BJ (cell line): ENCODE results near the gene SLC8B1. TPM values are rescaled to one million over a fixed set of nuclear protein-coding genes. Genes with fewer than 3 reads are reported as not detected.

Experiments used
- CTCF ChIA-PET: fragments of 350-600 bp; formaldehyde crosslinking; extraction: SDS; loops from one replicate; lab custom pipeline; 2021; ENCODE audit warnings: antibody characterized with exemption, inconsistent platforms; lab: Yijun Ruan, JAX
- POLR2A ChIA-PET: fragments of 300-600 bp; sonication (Branson Sonifier 250); formaldehyde crosslinking; extraction: SDS; loops from one replicate; lab custom pipeline; 2021; ENCODE audit warnings: antibody characterized with exemption; lab: Charles Lee
- DNase-seq: peaks from one replicate; pipeline ENCODE4 v3.0.0-alpha.2; 2011; ENCODE audit warnings: low read depth
- H3K27me3 ChIP-seq: 2 replicates; pipeline ENCODE4 v1.6.0; 2011; ENCODE audit warnings: low read length; ENCODE audit not compliant: control insufficient read depth, insufficient read depth
- H3K36me3 ChIP-seq: 2 replicates; pipeline ENCODE4 v1.5.1; 2011; ENCODE audit warnings: low read length; ENCODE audit not compliant: control insufficient read depth, insufficient read depth
- H3K4me3 ChIP-seq: 2 replicates; pipeline ENCODE4 v1.5.1; 2011; ENCODE audit warnings: low read depth, mild to moderate bottlenecking, control low read depth, low read length
- CTCF ChIP-seq: IDR thresholded peaks from 2 replicates; pipeline ENCODE4 v1.5.1; 2011; ENCODE audit warnings: low read depth, mild to moderate bottlenecking, control low read depth, inconsistent platforms, low read length, moderate library complexity; ENCODE audit not compliant: insufficient read depth
- polyA plus RNA-seq: library from polyadenylated mRNA; depleted of rRNA; stranded (reverse); fragments of >200 nt; gene quantifications from 2 replicates; pipeline ENCODE4 v1.2.3, GENCODE V29; 2011

Gene SLC8B1
- polyA plus RNA-seq, 1 experiment = 27.3 TPM

DNA sequence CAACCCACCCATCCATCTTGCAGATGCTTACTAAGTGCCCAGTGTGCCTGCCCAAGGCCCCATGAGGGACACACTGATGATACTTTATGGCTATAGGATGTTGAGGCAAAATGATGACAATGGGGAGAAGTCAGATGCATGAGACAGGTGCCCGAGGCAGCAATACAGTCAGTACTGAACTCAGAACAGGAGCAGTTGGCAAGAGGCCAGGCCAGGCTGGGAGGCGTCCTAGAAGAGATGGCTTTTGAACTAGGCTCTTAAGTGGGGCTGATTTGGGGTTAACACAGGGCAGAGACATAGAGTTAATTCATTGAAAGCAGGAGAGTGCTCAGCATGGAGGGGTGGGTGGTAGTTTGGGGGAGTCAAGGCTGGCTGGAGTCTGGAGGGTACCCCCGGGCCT lies 39.1 kb upstream of the SLC8B1 start:
- no peak for TF ChIP-seq CTCF
- ChIA-PET POLR2A (no interaction called here), CTCF (no interaction called here)
- H3K4me3 ChIP-seq = no peak overlapping the region
- H3K27me3 ChIP-seq = no peaks in the 10 kb centered on the region
- H3K36me3 ChIP-seq = peaks cover 14% of the 10 kb centered on the region
- no peak for DNase-seq

DNA sequence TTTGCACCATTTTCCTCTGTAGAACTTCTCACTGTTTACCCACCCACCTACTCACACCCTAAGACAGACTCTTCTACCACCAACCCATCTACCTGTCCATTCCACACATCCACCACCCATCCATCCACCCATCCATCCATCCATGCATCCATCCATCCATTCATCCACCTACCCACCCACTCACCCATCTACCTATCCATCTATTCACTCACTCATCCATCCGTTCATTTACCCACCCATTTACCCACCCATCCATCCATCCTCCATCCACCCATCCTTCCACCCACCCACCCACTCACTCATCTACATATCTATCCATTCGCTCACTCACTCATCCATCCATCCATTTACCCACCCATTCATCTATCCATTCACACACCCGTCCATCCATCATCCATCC lies 38.5 kb upstream of the SLC8B1 start:
- POLR2A ChIA-PET = no interaction called here
- Histone ChIP-seq H3K4me3 (no peak overlapping the region), H3K36me3 (peaks cover 14% of the 10 kb centered on the region), H3K27me3 (no peaks in the 10 kb centered on the region)
- CTCF ChIA-PET = no interaction called here
- TF ChIP-seq CTCF = no peak
- no peak for DNase-seq

DNA sequence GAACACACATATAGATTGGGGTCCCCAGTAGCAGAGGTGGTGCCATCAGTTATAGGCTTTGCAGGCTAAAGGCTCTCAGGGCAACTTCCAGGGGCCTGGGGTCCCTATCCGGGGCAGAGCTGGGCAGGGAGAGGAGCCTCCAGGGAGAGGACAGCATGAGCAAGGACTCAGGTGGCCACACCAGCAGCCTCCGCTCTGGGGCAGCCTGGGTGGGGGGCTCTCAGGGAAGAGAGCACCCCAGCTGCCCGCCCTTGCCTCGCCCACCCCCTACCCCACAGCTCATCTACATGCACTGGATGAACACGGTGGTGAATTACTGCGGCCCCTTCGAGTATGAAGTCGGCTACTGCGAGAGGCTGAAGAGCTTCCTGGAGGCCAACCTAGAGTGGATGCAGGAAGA lies 37.5 kb upstream of the SLC8B1 start:
- ChIA-PET CTCF (interaction anchor here (0.7 kb wide), 1 partner anchor 11 kb away, joined by 4 read pairs; no protein-coding TSS in a partner anchor), POLR2A (no interaction called here)
- no peak for DNase-seq
- Histone ChIP-seq H3K36me3 (peaks cover 16% of the 10 kb centered on the region), H3K4me3 (no peak overlapping the region), H3K27me3 (no peaks in the 10 kb centered on the region)
- TF ChIP-seq CTCF = no peak

- no peak for TF ChIP-seq CTCF
- ChIA-PET CTCF (no interaction called here), POLR2A (no interaction called here)
- peaks cover 14% of the 10 kb centered on the region for H3K36me3 ChIP-seq
- no peaks in the 10 kb centered on the region for H3K27me3 ChIP-seq
- no peak overlapping the region for H3K4me3 ChIP-seq
- DNase-seq = no peak
Observed at GRCh38 chr12:113371808-113372207, 36.9 kb upstream of the SLC8B1 start.

GRCh38 chr12:113370923-113371682 lies 36.2 kb upstream of the SLC8B1 start:
- POLR2A ChIA-PET = no interaction called here
- Histone ChIP-seq H3K27me3 (no peaks in the 10 kb centered on the region), H3K4me3 (no peak overlapping the region), H3K36me3 (peaks cover 14% of the 10 kb centered on the region)
- TF ChIP-seq CTCF = no peak
- CTCF ChIA-PET = interaction anchor here (0.9 kb wide), 1 partner anchor 61 kb away, joined by 3 read pairs; no protein-coding TSS in a partner anchor
- no peak for DNase-seq
